ENCODE measurements around the gene MATR3. TPM values are rescaled to one million over a fixed set of nuclear protein-coding genes. Genes with fewer than 3 reads are reported as not detected.

MATR3 gene
- total RNA-seq, 1 experiment from 2014 or later: 267 TPM

GRCh38 chr5:139284295-139284694 lies 9.2 kb upstream of the MATR3 start:
- peaks cover 40 to 79% (median 65%) of the 10 kb centered on the region in 3 experiments; a peak in 6 of 7 replicates for H3K36me3 Mint-ChIP-seq (ENCODE audit: insufficient read depth in 1 of 3, low read depth in 3 of 3)
- H2AK5ac ChIP-seq (ENCODE audit: insufficient read length, low read length): no peak overlapping the region
- H2BK120ac ChIP-seq (ENCODE audit: low read depth, low read length, poor library complexity, severe bottlenecking): no peak overlapping the region
- H2BK15ac ChIP-seq (ENCODE audit: low read depth, low read length): no peak overlapping the region
- no peak overlapping the region for H4K91ac ChIP-seq (ENCODE audit: insufficient read length, low read depth, low read length)
- no peak overlapping the region for H3K14ac ChIP-seq (ENCODE audit: insufficient read depth, low read length)
- H3K23me2 ChIP-seq (ENCODE audit: insufficient read length, low read depth, low read length, poor library complexity, severe bottlenecking): no peaks in the 10 kb centered on the region
- DNase-seq: no peak
- H3K27ac ChIP-seq (ENCODE audit: insufficient read length, low read depth, low read length): no peak overlapping the region
- no CpG with 5 or more reads among the region's 8 CpGs for WGBS (ENCODE audit: extremely low coverage, insufficient read length, low lambda C conversion rate)
- TF ChIP-seq CTCF (conservative IDR thresholded peaks at IDR 0.05): no peak
- no peak overlapping the region for H3K18ac ChIP-seq (ENCODE audit: insufficient read length, low read depth, low read length)
- H4K20me1 ChIP-seq (ENCODE audit: control insufficient read depth, insufficient read depth, insufficient read length): no peaks in the 10 kb centered on the region
- no peak overlapping the region for H4K8ac ChIP-seq (replicated peaks; ENCODE audit: insufficient read length, low read depth, low read length)
- no peak overlapping the region for H4K5ac ChIP-seq (ENCODE audit: insufficient read length, low read depth, low read length)
- peaks cover 0 to 5% of the 10 kb centered on the region in 2 experiments; a peak in 2 of 4 replicates for H3K4me1 Mint-ChIP-seq
- no peak overlapping the region for H3K4ac ChIP-seq (ENCODE audit: low read depth, low read length)
- H3K9me3 ChIP-seq (ENCODE audit: control insufficient read depth, low read depth, low read length): no peaks in the 10 kb centered on the region
- no peak overlapping the region for H2BK12ac ChIP-seq (ENCODE audit: insufficient read length, low read depth, low read length)
- H3K23ac ChIP-seq (ENCODE audit: insufficient read length, low read depth, low read length): no peak overlapping the region
- no peaks in the 10 kb centered on the region for H3K79me1 ChIP-seq (ENCODE audit: insufficient read depth, low read depth, low read length, poor library complexity, severe bottlenecking)
- H3K27me3 Mint-ChIP-seq (ENCODE audit: low read depth): no peaks in the 10 kb centered on the region; the same call in 1 of the 2 replicates
- no peaks in the 10 kb centered on the region for H3K9me3 Mint-ChIP-seq
- no peaks in the 10 kb centered on the region for H3K27me3 ChIP-seq (ENCODE audit: insufficient read depth, low read length)
- H2AFZ ChIP-seq (ENCODE audit: low read length): no peak overlapping the region
- H3K79me2 ChIP-seq (ENCODE audit: insufficient read depth, low read length): no peaks in the 10 kb centered on the region
- H3K4me1 ChIP-seq (ENCODE audit: insufficient read depth, low read length): no peaks in the 10 kb centered on the region
- H2BK5ac ChIP-seq (ENCODE audit: insufficient read length, low read length): no peak overlapping the region
- no peak overlapping the region for H3K4me2 ChIP-seq (ENCODE audit: insufficient read depth, insufficient read length, low read length)
- H3K56ac ChIP-seq (ENCODE audit: insufficient read length, low read depth, low read length): no peak overlapping the region
- H2BK20ac ChIP-seq (ENCODE audit: low read depth, low read length, poor library complexity, severe bottlenecking): no peak overlapping the region
- no peak overlapping the region for H3T11ph ChIP-seq (ENCODE audit: low read length)
- H3K9ac ChIP-seq (ENCODE audit: extremely low read depth, insufficient read length, low read length): no peak overlapping the region
- no peak overlapping the region; a peak in 1 of 7 replicates for H3K27ac Mint-ChIP-seq
- no peak overlapping the region for H3K4me3 Mint-ChIP-seq

All from H9 (cell line).